A549 treated with AZD2906 at 1 μM for 4 hours (cell line): ENCODE data around the gene KIF26A. TPM values are rescaled to one million over a fixed set of nuclear protein-coding genes. Genes with fewer than 3 reads are reported as not detected.

ENCODE experiments used
- total RNA-seq: library from RNA; stranded (reverse); fragments of 200-300 nt; extraction: Qiagen RNA extraction; gene quantifications from 5 replicates; pipeline ENCODE4 v1.2.3, GENCODE V29; 2022

KIF26A gene
- 2.5 to 4.7 TPM (median 3.8 TPM) in 5 replicates for total RNA-seq

DNA sequence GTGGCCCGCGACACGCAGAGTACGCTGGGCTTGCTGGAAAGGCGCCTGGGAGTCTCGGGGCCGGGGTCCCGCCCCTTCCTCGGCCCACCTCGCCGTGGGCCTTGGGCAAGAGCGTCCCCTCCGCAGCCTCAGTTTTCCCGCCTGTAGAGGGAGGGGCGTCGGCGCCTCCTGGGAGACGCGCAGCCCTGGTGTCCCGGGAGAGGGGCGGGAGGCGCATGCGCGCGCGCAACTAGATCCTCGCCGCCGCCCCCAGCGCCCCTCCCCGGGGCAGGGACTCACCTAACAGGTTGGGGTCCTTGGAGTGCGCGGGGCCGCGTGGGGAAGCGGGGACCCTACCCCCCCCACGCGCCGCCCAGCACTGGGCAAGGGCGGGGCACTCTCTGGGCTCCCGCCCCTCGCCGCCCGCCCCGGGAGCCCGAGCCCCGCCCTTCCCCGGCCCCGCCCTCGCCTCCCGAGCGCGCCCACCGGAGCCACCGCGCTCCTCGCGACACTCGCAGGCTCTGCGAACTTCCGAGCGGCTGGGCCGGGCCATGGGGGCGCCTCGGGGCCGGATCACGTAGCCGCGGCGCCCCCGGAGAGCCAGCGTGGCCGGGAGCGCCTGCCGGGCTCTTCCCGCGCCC, at the start of gene KIF26A:
TSS of gene KIF26A (plus strand) at position 490 of the 620 bp plus-strand sequence. CDS start 136 bp downstream, outside the sequence.

Other genes with a start within 250 kb of the KIF26A start
- 0.18 to 0.57 TPM (median 0.49 TPM) in 5 replicates for gene TDRD9, start 210.1 kb upstream of the KIF26A start, total RNA-seq
- not detected in 5 replicates for gene RD3L, start 196.1 kb upstream of the KIF26A start, total RNA-seq
- 0.03 to 0.15 TPM (median 0.08 TPM) in 4 of 5 replicates, not detected in the other for gene ASPG, start 52.9 kb upstream of the KIF26A start, total RNA-seq